Embryonic facial prominence (tissue), 1 donor: ENCODE measurements around the gene UTP11.
"Not testable (repeated sequence)": the region's sequence is repeated elsewhere in the genome, so short reads cannot be mapped to it uniquely, and the experiment has no call there.

Experiments
- DNase-seq: peaks from one replicate; pipeline ENCODE4 v3.0.0-alpha.2; 2016; ENCODE audit errors: extremely low spot score

Gene UTP11

DNA sequence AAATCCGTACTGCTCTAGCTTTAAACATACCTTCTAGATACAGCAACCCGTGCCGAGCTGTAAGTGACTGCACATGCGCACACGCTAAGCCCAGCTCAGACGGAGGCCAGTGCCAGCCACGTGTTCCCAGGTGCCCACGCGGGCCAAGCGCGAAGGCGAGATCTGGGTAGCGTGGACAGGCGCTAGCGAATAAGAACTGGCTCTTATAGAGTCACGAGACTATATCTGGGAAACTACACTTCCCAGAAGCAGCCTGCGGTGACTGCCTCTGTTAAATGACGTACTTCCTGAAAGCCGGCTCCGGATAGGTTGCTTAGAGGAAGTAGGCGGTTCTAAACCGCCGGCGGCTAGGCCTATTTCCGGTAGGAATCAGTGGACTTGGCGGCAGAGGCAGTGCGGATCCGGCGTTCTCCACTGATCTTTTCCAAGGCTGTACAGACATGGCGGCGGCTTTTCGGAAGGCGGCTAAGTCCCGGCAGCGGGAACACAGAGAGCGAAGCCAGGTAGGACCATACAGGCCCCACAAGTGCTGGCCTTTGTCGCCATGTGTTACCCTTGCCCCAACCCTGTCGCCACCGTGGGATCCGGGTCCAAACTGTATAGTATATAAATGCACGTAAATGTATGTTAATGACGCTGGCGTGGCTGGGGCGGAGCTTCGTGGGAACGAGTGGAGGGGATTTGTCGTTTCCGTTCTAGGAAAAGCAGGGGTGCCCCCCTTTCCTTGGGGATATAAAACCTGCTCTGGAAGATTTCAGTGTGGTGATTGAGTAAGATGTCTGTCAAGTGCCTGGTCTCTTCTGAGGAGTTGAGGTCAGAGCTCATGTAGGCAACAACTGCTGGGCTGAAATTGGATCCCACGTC lies at the start of gene UTP11:
Gene UTP11 (plus strand): TSS at position 372 of the 864 bp plus-strand sequence. CDS start 69 bp downstream, at position 441.
- DNase-seq: peak; percentile 99

DNA sequence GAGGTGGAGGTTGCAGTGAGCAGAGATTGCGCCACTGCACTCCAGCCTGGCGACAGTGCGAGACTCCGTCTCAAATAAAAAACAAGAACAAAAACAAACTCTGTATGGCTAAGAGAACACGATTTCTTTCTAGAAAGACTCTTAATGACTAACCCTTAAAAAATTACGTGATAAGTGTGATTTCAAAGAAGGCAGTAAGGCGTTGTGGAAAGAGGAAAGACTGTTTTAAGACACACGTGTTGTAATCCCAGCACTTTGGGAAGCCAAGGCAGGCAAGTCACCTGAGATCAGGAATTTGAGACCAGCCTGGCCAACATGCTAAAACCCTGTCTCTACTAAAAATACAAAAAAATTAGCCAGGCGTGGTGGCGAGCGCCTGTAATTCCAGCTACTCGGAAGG lies 48.4 kb upstream of the UTP11 start:
- not testable (repeated sequence) for DNase-seq

- DNase-seq: no peak
Measured at GRCh38 chr1:37965301-37965700, 47.2 kb upstream of the UTP11 start.

GRCh38 chr1:37973684-37974083 lies 38.9 kb upstream of the UTP11 start:
- not testable (repeated sequence) for DNase-seq

- DNase-seq: no peak
Measured at GRCh38 chr1:37974567-37974966, 38.0 kb upstream of the UTP11 start.

- not testable (repeated sequence) for DNase-seq
Measured at GRCh38 chr1:37975083-37975482, 37.5 kb upstream of the UTP11 start.

DNA sequence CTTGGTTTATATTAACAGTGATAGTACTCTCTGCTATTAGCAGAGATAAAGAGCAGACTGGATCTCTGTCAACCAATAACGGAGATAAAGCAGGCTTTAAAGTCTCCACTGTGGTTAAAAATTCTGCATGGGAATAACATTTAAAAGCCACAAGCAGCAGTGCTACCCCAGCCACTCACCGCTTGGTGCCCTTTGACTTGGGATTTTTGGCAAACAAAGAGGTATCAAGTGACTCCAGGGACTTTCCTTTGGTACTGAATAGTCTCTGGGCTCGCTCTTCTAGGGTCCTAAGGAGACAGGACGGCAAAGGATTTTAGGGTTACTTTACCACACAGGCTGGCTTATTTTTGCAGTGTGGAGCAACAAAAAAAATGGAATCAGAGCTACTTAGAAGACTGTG lies 34.0 kb upstream of the UTP11 start:
- DNase-seq: no peak

DNA sequence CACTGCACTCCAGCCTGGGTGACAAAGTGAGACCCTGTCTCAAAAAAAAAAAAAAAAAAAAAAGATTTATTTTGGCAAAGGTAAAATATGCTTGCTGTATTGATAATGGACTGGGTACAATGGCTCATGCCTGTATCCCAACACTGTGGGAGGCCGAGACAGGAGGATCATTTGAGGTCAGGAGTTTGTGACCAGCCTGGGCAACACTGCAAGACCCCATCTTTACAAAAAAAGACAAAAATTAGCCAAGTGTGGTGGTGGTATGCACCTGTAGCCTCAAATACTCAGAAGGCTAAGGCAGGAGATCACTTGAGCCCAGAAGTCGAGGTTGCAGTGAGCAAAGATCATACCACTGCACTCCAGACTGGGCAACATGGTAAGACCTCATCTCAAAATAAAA lies 29.0 kb upstream of the UTP11 start:
- DNase-seq: no peak

DNA sequence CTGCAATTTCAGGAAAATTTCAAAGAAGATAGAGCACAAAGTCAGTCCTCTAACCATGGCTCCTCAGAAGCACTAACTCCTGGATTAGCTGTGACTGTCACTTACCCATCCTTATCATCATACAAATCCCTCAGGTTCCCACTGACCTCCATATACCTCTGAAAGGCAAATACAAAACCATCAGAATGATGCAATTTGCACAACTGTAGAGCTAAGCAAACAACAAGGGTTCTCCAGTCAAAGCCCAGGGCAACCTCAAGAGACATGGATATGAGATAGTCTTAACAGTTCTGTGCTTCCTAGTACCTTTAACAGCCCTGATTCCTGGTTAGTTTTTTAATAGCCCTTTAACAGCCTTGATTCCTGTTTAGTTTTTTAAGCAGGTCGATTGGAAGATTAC lies 24.9 kb upstream of the UTP11 start:
- no peak for DNase-seq

DNA sequence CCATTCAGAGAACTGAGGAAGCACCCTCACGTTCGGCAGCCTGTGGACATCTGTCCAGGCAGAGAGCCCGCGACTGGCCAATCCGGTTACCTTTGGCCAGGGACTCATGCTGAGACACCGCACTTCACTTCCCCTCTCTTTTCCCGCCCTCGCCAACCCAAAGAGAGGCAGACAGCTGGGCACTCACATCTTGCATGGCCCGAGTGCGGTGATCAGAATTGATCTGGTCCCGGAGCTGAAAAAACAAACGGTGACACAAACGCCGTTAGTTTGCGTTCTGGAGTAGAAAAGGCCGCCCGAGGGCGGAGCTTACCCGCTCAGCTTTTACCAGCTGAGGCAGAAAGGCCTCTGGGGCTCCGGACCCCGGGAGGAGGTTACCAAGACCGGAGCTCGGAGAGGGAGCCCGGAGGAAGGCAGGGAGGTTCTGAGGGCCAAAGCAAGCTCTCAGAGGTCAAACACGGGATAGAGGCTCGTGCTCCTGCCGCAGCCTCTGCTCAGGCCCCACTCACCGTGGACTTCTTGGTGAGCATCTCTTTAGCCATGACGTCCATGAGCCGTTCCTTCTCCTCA lies 23.1 kb upstream of the UTP11 start:
- DNase-seq: no peak

DNA sequence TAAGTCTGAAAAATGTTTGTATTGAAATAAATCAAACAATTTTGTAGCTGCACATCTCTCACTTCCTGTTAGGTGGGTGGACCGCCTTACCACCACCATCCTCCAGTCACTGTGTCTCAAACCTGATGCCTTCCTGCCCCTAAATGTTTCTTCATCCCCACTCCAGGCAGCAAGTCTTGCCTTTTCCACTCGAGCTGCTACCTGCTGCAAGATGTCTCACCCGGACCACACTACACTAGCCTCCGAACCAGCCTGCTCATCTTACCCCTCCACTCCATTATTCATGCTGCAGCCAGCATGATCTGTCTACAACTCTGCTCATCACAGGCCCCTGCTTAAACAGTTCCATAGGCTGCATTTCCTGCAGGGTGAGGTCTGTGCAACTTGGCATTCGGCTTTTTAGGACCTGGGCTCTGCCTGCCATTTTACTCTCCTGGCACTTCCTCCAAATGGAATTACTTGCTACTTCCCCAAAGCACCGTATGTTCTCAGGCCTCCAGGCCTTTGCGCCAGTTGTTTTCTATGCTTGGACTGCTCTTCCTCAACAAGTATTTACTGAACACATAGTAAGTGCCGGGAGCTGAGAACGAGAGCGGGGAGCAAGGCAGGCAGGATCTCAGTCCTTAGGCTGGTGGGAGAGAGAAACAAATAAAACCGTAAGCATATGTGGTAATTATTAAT lies 17.5 kb upstream of the UTP11 start:
- no peak for DNase-seq

GRCh38 chr1:37995751-37996345 lies 16.7 kb upstream of the UTP11 start:
- peak; percentile 87 for DNase-seq

DNA sequence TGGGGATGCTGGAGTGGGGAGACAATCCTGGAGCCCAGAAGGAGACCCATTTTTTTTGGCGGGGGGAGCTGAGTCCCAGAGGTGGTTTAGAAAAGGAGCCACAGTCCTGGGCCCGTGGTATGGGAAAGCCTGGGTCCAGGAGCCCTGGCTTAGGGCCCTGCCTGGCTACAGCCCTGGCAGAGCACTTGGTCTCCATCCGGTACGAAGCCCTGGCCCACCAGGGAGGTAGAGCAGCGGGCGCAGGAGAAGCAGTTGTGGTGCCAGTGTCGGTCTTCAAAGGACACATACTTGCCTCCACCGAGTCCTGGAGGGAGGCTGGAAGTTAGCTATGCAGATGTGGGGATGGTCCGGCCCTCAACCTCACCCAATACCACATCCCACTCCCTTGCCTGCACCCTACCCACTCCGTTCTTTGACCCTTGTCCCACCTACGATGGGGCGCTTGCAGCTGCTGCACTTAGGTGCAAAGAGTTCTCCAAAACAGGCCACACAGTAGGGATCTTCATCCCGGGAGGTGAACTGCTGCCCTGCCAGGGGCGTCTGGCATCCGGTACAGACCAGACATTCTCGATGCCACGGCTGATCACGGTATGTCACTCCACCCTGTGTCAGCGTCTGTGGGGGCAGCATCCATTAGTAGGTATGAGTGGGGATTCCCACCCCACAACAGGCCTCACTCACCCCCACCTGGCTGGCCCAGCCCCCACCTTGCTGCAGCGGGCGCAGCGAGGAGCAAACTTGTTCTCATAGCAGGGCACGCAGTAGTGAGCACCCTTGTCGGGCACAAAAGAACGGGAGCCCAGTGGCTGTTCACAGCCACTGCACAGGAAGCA lies 15.1 kb upstream of the UTP11 start:
- DNase-seq: no peak

DNA sequence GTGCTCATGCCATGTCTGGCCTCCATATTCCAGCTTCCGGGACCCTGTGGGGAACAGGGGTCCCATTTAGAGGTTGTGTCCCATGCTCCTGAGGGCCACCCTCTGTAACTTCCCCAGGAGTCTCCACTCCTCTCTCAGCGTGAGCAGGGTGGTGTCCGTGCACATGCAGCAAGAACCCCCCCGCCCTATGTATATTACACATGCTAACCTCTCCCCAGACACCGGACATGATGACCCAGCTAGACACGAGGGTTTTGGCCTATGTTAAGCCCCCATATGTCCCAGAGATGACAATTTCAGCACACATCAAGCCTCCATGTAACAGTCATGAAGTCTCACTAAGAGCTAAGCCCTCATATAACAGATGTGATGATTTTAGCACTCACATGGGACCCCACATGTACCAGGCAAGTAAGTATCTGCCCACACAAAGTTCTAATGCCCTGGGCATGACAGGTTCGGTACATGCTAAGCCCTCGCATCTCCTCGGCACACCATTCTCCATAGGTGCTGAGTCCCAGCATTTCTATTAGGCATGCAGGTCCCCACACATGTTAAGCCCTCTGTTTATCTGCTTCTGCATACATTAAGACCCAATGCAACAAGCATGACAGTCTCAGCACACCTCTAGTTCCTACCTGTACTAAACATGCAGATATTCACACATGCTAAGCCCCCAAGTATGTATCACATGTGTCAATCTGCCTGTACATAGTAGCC lies 14.3 kb upstream of the UTP11 start:
- DNase-seq: no peak

- DNase-seq: no peak
Measured at GRCh38 chr1:37998913-37999429, 13.6 kb upstream of the UTP11 start.

GRCh38 chr1:37999430-38000232 lies 12.9 kb upstream of the UTP11 start:
- no peak for DNase-seq

- no peak for DNase-seq
Measured at GRCh38 chr1:38000233-38000528, 12.4 kb upstream of the UTP11 start.

DNA sequence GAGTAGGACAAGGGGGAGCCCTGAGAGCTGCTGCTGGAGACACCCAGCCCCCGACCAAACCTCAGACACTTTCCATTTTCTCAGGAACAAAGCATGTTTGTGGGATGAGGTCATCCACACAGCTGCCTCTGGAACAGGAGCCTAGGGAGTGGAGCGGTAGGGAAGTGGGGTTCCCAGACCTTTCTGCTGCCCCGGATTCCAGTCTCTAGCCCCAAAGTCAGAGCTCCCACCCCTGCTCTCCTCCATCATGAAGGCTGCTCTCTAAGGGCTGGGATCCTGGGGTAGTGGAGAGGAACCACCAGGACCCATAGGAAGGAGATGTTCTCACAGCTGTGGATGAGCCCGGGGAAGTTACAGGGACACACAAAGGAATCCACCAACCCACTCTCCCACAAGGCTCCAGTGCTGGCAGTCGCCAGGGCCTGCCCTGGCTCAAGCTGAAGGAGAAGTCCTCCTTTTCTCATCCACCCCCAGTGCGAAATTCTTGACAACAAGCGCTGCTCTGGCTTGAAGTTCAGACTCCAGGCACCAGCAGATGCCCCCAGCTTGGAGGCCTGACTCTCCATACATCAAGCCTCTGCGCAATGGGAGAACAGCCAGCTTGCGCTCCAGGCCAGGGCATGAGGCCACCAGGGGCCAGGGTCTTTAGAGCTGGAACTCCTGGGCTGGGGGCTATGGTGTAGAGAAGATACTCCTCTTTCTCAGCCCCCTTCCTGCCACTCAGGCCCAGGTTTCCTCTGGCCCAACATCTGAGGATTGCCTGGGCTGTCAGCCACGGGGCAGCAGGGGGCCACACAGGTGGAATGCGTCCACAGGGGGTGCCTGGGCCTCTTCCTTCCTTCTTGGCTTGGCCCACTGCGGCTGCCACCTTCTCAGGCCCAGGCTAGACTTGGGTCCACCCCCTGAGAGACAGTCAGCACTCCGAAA lies 11.7 kb upstream of the UTP11 start:
- peak; percentile 80 for DNase-seq
